ENCODE results near the gene ASMTL. TPM values are rescaled to one million over a fixed set of nuclear protein-coding genes. Genes with fewer than 3 reads are reported as not detected.

Gene ASMTL
- total and polyA plus RNA-seq, 2 of the 13 experiments (the other 11 are each of a cell fraction or from before 2014, with no cell fraction given): 5.6 to 16.3 TPM

GRCh38 chrX:1481636-1482529 lies 29.2 kb upstream of the ASMTL start (continued):
- TF ChIP-seq TFDP2 (CRISPR knock-in tag; IDR thresholded peaks at IDR 0.05): 0 out of 2 replicates have a peak, but pooled peaks have one; percentile 45
- no peak for TF ChIP-seq ZNF343 (CRISPR knock-in tag; IDR thresholded peaks at IDR 0.05)
- no peak for TF ChIP-seq E2F5 (CRISPR knock-in tag; conservative IDR thresholded peaks at IDR 0.05)
- peak; percentile 76 to 85 for TF ChIP-seq MAFK (conservative IDR thresholded peaks at IDR 0.05 in 1 of 2, IDR thresholded peaks at IDR 0.05 in 1 of 2; ENCODE audit: low read length in 2 of 2)
- TF ChIP-seq HHEX (CRISPR knock-in tag; IDR thresholded peaks at IDR 0.05): no peak
- TF ChIP-seq PREB (CRISPR knock-in tag; IDR thresholded peaks at IDR 0.05): no peak
- TF ChIP-seq MEIS1 (CRISPR knock-in tag; IDR thresholded peaks at IDR 0.05; ENCODE audit: borderline replicate concordance): no peak
- TF ChIP-seq ZBTB40 (IDR thresholded peaks at IDR 0.05): no peak
- no peak for TF ChIP-seq ZBTB40 (CRISPR knock-in tag; IDR thresholded peaks at IDR 0.05)
- TF ChIP-seq ZNF883 (CRISPR knock-in tag; IDR thresholded peaks at IDR 0.05; ENCODE audit: not compliant biosample characterization): no peak
- TF ChIP-seq POGK (CRISPR knock-in tag; conservative IDR thresholded peaks at IDR 0.05): peak; percentile 54; the same call in 1 of the 2 replicates
- peak; percentile 59 for TF ChIP-seq DPF2 (CRISPR knock-in tag; IDR thresholded peaks at IDR 0.05; ENCODE audit: borderline replicate concordance, low read depth)
- no peak for TF ChIP-seq CCAR2 (optimal IDR thresholded peaks at IDR 0.05; ENCODE audit: low read depth, low read length)
